BE2C (cell line): ENCODE results near the gene XCR1.

Source experiments
- DNase-seq: peaks from one replicate; pipeline ENCODE4 v3.0.0-alpha.2; 2020
- H3K27me3 ChIP-seq: fragments of 250-450 bp; sonication (Bioruptor Pico); 2 replicates; pipeline ENCODE4 v1.5.1; 2020; ENCODE audit warnings: mild to moderate bottlenecking
- H3K36me3 ChIP-seq: fragments of 250-450 bp; sonication (Bioruptor Pico); 2 replicates; pipeline ENCODE4 v1.5.1; 2020; ENCODE audit warnings: mild to moderate bottlenecking
- H3K4me1 ChIP-seq: fragments of 250-450 bp; sonication (Bioruptor Pico); 2 replicates; pipeline ENCODE4 v1.5.1; 2020
- H3K4me3 ChIP-seq: 2 replicates; pipeline ENCODE4 v1.5.1; 2011; ENCODE audit warnings: low read depth, low read length
- H3K9me3 ChIP-seq: fragments of 250-450 bp; sonication (Bioruptor Pico); 2 replicates; pipeline ENCODE4 v1.5.1; 2020
- TF ChIP-seq, protein P1 (sequence below): IDR thresholded peaks from 2 replicates; pipeline ENCODE4 v1.5.1; 2012; ENCODE audit warnings: mild to moderate bottlenecking, low read depth, low read length

XCR1 gene

DNA sequence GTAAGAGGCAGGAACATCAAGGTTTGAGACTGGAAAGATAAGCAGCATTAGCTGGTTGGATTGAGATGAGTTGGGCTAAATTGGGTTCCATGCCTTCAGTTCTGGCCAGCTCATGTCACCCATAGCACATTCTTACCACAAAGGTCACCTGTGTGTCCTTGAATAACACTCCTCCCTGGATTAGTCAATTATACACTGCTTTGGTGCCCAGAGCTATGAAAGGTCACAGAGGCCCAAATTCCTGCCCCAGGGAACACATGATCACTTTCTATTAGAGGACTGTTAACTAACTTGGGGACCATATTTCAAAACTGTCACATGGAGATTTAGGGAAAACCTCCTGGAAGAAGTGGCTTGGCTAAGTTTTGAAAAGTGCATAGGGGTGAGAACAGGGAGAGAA is 40.1 kb upstream of the XCR1 start:
- TF ChIP-seq, protein P1, sequence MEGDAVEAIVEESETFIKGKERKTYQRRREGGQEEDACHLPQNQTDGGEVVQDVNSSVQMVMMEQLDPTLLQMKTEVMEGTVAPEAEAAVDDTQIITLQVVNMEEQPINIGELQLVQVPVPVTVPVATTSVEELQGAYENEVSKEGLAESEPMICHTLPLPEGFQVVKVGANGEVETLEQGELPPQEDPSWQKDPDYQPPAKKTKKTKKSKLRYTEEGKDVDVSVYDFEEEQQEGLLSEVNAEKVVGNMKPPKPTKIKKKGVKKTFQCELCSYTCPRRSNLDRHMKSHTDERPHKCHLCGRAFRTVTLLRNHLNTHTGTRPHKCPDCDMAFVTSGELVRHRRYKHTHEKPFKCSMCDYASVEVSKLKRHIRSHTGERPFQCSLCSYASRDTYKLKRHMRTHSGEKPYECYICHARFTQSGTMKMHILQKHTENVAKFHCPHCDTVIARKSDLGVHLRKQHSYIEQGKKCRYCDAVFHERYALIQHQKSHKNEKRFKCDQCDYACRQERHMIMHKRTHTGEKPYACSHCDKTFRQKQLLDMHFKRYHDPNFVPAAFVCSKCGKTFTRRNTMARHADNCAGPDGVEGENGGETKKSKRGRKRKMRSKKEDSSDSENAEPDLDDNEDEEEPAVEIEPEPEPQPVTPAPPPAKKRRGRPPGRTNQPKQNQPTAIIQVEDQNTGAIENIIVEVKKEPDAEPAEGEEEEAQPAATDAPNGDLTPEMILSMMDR, result no peak
- DNase-seq, result no peak
- no peaks in the 10 kb centered on the region for H3K9me3 ChIP-seq
- H3K36me3 ChIP-seq, result no peaks in the 10 kb centered on the region
- H3K27me3 ChIP-seq, result no peaks in the 10 kb centered on the region
- no peak overlapping the region for H3K4me3 ChIP-seq
- H3K4me1 ChIP-seq, result no peaks in the 10 kb centered on the region

DNA sequence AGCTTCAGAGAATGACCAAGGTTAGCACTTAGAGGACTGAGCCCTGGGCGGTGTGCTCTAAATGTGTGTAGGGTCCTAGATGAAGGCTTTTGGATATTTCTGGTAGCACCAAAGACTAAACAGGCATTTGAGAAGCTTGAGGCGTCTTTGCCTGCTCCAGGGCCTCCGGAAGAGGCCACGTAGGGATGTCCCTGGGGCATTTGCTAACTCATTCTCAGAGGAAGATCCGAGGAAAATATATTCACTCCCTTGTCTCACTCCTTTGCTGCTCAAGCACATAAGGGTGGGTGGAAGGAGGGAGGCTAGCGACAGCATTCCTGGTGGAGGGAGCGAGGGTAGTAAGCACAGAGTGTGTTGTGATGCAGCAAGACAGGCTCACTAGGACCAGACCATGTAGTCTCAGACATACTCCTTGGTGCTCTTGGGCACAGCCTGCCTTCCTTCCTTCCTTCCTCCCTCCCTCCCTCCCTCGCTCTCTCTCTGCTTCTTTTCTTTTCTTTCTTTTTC is 38.5 kb upstream of the XCR1 start:
- Histone ChIP-seq H3K27me3 (no peaks in the 10 kb centered on the region), H3K4me3 (no peak overlapping the region), H3K36me3 (no peaks in the 10 kb centered on the region), H3K9me3 (no peaks in the 10 kb centered on the region), H3K4me1 (no peaks in the 10 kb centered on the region)
- DNase-seq, result no peak
- TF ChIP-seq, protein P1, result no peak

DNA sequence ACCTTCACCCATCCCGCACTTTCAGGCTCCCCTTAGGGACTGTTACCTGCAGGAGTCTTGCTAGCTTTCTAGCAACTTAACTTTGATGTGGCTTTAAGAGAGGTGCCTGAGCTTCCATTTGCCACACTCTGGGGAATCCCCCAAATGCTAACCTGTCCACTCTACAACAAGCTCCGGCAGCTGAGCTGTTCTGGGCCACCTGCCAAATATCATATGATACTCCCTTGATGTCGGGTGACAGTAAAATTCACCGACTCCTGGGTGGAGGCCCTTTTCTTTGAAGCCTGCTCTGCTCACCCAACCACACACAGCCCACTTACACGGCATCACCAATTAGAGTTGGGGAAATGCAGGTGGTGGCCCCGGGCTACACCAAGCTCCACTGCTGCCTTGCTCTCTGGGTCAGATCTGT is 38.0 kb upstream of the XCR1 start:
- no peaks in the 10 kb centered on the region for H3K27me3 ChIP-seq
- H3K4me1 ChIP-seq, result no peaks in the 10 kb centered on the region
- TF ChIP-seq, protein P1, result no peak
- no peaks in the 10 kb centered on the region for H3K36me3 ChIP-seq
- DNase-seq, result peak; percentile 19
- H3K9me3 ChIP-seq, result no peaks in the 10 kb centered on the region
- H3K4me3 ChIP-seq, result no peak overlapping the region

DNA sequence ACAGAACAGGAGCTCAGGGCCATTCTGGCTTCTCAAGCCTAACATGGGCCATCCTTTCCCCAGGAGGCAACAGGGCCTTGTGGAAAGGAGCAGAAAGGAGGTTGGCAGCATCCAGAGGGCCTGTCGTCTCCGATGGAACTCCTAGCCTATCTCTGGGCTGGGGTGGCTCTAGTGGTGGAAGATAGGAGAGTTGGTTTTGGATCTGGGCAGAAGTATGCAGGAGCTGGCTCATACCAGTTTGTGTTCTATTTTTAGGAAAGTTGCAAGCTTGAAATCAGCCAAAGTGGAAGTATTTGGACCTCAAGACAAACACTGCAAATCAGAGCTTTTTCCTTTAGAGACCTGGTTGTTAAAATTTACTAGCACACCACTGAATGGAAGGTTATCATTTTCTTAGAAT is 35.4 kb upstream of the XCR1 start:
- TF ChIP-seq, protein P1, result no peak
- no peaks in the 10 kb centered on the region for H3K36me3 ChIP-seq
- no peaks in the 10 kb centered on the region for H3K4me1 ChIP-seq
- no peak for DNase-seq
- H3K9me3 ChIP-seq, result no peaks in the 10 kb centered on the region
- no peak overlapping the region for H3K4me3 ChIP-seq
- H3K27me3 ChIP-seq, result no peaks in the 10 kb centered on the region

DNA sequence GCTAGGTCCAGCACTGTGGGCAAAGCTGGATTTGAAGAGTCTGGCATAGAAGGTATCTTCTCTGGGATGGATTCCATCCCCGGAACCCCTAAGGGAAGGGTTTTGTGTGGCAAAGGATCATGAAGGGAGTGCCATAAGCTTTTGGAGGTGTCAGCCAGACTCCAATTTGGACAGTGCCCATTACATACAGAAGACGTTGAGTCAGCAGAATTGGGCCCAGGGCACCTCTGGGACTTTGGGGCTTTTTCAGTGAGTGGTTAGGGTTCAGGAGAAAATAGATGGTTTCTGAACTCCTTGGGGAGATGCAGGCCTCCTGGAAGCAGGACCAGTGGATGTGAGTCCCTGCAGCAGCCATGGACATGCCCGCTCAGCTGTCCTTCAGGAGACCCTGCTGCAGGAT is 34.6 kb upstream of the XCR1 start:
- TF ChIP-seq, protein P1, result no peak
- Histone ChIP-seq H3K4me3 (no peak overlapping the region), H3K27me3 (no peaks in the 10 kb centered on the region), H3K36me3 (no peaks in the 10 kb centered on the region), H3K4me1 (no peaks in the 10 kb centered on the region), H3K9me3 (no peaks in the 10 kb centered on the region)
- no peak for DNase-seq

DNA sequence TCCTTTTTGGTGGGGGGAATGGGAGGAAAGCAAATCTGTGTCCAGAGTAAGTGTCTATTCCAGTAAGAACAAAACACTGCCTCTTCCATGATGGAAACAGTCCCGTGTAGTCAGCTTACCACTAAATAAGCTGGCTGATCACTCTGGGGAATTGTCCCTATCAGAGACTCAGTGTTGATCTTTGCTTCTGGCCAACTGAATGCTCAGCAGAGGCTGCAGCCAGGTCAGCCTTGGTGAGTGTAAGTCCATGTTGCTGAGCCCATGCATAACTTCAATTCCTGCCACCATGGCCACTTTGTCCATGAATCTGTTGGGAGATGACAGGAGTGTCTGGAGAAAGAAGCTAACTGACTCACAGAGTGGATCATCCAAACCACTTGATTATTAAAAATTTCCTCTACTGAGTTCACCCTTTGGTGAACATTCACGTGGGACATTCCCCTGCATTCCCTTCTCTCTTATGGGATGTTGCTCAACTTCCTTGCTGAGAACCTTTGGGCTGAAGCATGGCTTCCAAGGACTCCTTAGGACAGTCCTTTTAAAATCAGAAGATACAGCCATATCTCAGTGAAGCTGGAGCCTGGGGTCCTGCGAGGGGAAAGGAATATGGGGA is 33.9 kb upstream of the XCR1 start:
- Histone ChIP-seq H3K27me3 (no peaks in the 10 kb centered on the region), H3K36me3 (no peaks in the 10 kb centered on the region), H3K4me3 (no peak overlapping the region), H3K9me3 (no peaks in the 10 kb centered on the region), H3K4me1 (no peaks in the 10 kb centered on the region)
- DNase-seq, result no peak
- TF ChIP-seq, protein P1, result no peak
